LNCaP clone FGC (cell line): ENCODE data around the gene ADAMTSL3.

Experiments
- DNase-seq: peaks from one replicate; pipeline ENCODE4 v3.0.0-alpha.2; 2011; ENCODE audit warnings: low read depth
- H3K4me3 ChIP-seq: 2 replicates; pipeline ENCODE4 v1.5.1; 2011; ENCODE audit warnings: mild to moderate bottlenecking, low read depth, low read length, control low read depth
- CTCF ChIP-seq: IDR thresholded peaks from 2 replicates; pipeline ENCODE4 v1.5.1; 2012; ENCODE audit warnings: mild to moderate bottlenecking; ENCODE audit not compliant: control insufficient read depth, insufficient read depth; ENCODE audit errors: extremely low read depth

ADAMTSL3 gene

DNA sequence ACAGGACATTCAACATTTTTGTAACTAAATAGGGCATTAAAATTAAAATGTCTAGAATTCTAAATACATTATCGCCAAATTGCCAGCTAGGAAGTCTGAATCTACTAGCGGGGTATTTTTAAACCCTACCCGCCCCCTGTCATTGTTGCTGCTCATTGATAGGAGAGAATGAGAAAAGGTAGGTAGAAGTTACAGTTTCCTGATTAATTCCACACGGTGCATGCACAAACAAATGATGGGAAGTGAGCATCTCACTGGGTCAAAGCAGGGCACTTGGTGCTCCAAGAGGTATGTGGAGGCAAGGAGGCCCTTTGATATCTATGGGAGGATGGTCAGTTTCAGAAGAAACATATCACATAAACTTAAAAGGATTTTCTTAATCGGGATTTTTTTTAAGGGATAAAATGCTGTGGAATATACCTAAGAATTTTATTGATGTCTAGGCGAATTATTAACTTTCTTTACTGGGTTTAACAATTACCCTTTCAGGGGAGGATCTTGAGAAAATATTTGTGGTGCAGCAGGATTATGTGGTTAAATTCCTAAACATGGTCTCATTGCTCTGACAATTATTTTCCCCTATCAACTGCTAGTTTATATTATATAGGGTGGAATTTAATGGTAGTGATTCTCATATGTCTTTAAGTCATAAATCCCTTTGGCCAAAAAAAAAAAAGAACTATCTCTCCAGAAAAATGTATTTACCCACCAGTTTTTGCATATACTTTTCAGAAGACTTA is 345.6 kb downstream of the ADAMTSL3 start:
- H3K4me3 ChIP-seq, result no peak overlapping the region
- no peak for DNase-seq
- no peak for TF ChIP-seq CTCF

DNA sequence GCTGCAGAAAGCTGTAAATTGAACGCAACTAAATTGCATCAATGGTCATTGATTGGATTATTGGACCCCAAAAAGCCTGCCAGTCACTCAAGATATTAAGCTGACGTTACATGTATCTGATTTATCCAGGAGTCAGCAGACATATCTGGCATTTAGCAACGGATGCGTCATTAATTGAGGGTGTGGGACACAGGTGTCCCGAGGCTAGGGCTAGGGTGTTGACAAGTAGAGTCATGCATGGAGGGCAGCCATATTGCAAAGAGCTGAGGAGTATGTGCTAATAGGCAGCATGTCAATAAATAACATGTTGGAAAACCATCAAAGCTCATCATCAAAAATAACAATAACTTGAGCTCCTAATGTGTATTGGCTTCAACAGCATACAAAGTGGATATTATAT is 347.1 kb downstream of the ADAMTSL3 start:
- H3K4me3 ChIP-seq, result no peak overlapping the region
- no peak for TF ChIP-seq CTCF
- peak; percentile 42 for DNase-seq

- no peak for DNase-seq
- no peak overlapping the region for H3K4me3 ChIP-seq
- no peak for TF ChIP-seq CTCF
Measured at GRCh38 chr15:84001655-84002054, 347.7 kb downstream of the ADAMTSL3 start.

GRCh38 chr15:84003791-84004503 is 350.0 kb downstream of the ADAMTSL3 start:
- no peak for DNase-seq
- no peak for TF ChIP-seq CTCF
- no peak overlapping the region for H3K4me3 ChIP-seq

DNA sequence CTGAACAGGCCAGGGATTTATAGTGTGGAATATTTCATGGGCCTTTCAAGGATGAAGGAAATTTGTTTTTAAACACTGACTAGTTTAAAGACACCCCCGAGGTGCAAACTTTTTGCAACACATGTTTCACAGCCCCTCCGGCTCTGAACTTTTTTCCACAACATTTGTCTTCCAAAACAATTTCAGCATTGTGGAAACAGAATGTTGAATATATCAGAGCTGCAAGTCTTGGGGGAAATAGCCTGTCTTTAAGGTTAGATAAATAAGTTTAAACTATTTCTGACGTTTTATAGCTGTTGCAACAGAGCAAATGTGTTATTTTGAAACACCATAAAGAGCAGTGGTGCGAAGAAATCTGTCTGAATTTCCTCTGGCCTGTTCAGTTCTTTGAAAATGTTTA is 352.5 kb downstream of the ADAMTSL3 start:
- no peak overlapping the region for H3K4me3 ChIP-seq
- TF ChIP-seq CTCF, result no peak

GRCh38 chr15:84009616-84010015 is 355.7 kb downstream of the ADAMTSL3 start:
- no peak for DNase-seq
- no peak overlapping the region for H3K4me3 ChIP-seq
- no peak for TF ChIP-seq CTCF

More for the DNA sequence above, 352.5 kb downstream of the ADAMTSL3 start:
- no peak for DNase-seq

- no peak for DNase-seq
- TF ChIP-seq CTCF, result no peak
Measured at GRCh38 chr15:84010246-84010645, 356.3 kb downstream of the ADAMTSL3 start.

More at GRCh38 chr15:84010246-84010645, 356.3 kb downstream of the ADAMTSL3 start:
- no peak overlapping the region for H3K4me3 ChIP-seq
